ENCODE measurements around the gene ZNF423.

DNA sequence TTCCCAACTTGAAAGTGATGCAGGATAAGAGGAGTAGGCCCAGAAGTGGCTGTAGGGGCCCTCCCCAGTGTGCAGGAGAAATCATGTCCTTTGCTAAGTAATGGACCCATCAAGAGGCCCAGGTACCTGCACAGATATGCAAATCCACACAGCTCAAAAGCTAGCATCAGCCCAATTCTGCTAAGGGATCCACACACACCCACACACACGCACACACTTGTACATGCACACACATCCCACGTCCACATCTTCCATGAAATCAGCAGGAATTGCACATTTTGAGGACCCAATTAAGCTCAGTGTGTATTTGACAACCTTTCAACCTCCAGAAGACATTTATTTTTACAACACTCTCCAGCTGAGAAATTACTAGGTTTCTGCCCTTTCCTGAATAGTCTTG, 297.5 kb downstream of the ZNF423 start:
- TF ChIP-seq, protein P1, sequence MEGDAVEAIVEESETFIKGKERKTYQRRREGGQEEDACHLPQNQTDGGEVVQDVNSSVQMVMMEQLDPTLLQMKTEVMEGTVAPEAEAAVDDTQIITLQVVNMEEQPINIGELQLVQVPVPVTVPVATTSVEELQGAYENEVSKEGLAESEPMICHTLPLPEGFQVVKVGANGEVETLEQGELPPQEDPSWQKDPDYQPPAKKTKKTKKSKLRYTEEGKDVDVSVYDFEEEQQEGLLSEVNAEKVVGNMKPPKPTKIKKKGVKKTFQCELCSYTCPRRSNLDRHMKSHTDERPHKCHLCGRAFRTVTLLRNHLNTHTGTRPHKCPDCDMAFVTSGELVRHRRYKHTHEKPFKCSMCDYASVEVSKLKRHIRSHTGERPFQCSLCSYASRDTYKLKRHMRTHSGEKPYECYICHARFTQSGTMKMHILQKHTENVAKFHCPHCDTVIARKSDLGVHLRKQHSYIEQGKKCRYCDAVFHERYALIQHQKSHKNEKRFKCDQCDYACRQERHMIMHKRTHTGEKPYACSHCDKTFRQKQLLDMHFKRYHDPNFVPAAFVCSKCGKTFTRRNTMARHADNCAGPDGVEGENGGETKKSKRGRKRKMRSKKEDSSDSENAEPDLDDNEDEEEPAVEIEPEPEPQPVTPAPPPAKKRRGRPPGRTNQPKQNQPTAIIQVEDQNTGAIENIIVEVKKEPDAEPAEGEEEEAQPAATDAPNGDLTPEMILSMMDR (IDR thresholded peaks at IDR 0.05; ENCODE audit: low read depth, low read length, poor library complexity, severe bottlenecking) = no peak
- TF ChIP-seq EZH2phosphoT487 (IDR thresholded peaks at IDR 0.05; ENCODE audit: borderline replicate concordance, low read length) = no peak

Measured in DOHH2 (cell line).